Nephron progenitor cell (in vitro differentiated cells): ENCODE measurements around the gene ELP5.

Experiments
- DNase-seq: peaks from one replicate; pipeline ENCODE4 v3.0.0; 2021
- H3K27ac Mint-ChIP-seq: 2 replicates; pipeline ENCODE4 v1.8.0; 2021; ENCODE audit warnings: mild to moderate bottlenecking, moderate library complexity, mixed read lengths
- H3K27me3 Mint-ChIP-seq: 2 replicates; pipeline ENCODE4 v1.8.0; 2021; ENCODE audit warnings: mild to moderate bottlenecking, low read depth, mixed read lengths; ENCODE audit not compliant: poor library complexity
- H3K36me3 Mint-ChIP-seq: 2 replicates; pipeline ENCODE4 v1.8.0; 2021; ENCODE audit warnings: low read depth, mixed read lengths
- H3K4me1 Mint-ChIP-seq: 2 replicates; pipeline ENCODE4 v1.8.0; 2021; ENCODE audit warnings: mixed read lengths
- H3K4me3 Mint-ChIP-seq: 2 replicates; pipeline ENCODE4 v1.8.0; 2021; ENCODE audit warnings: mild to moderate bottlenecking, moderate library complexity, mixed read lengths
- H3K9me3 Mint-ChIP-seq: 2 replicates; pipeline ENCODE4 v1.8.0; 2021; ENCODE audit warnings: mild to moderate bottlenecking, moderate library complexity, mixed read lengths
- TF ChIP-seq, protein P1 (sequence below): fragments of 200-600 bp; sonication (generic); IDR thresholded peaks from 2 replicates; pipeline ENCODE4 v1.5.0; 2021; ENCODE audit warnings: antibody characterized with exemption

Gene ELP5

DNA sequence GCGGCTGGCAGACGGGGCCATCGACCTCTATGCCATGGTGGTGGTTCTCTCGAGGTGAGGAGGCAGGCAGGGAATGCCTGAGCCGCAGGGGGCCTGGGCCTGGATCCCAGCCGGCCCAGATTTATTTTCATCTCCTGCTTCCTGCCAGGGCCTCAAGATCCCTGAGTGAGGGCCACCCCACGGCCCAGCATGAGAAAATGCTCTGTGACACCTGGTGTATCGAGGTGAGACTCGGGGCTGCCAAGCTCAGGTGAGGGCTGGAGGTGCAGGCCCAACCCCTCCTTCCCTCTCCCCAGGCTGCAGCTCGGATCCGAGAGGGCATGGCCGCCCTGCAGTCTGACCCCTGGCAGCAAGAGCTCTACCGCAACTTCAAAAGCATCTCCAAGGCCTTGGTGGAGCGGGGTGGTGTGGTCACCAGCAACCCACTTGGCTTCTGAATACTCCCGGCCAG lies 27.3 kb upstream of the ELP5 start:
- no peak overlapping the region for H3K27ac Mint-ChIP-seq
- peaks cover 34% of the 10 kb centered on the region for H3K36me3 Mint-ChIP-seq
- no peak for DNase-seq

DNA sequence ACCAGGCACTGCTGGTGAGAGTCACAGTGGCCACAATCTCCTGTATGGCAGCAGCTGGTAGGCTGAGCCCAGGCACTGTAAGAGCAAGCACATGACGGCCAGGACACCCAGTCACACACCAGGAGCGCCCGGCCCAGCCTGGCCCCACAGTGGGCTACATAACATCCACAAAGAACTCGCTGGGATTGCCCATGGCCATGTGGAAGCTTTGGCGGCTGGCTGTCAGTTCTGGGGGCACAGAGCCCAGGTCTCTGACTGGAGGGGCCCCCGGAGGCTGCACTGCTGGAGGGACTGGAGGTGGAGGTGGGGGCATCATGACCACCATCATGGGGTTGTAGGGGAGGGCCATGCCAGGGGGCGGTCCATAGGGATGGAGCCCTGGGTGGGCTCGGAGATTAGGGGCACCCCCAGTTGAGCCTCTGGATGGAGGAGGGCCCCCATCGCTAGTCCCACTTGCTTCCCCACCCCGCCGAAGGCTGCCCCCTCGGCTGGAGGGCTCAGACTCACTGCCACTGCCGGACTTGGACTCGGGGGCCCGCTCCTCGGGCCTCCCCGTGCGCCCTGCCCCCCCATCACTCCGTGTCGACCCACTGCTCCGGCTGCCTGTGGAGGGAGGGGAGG lies 26.2 kb upstream of the ELP5 start:
- TF ChIP-seq, protein P1, sequence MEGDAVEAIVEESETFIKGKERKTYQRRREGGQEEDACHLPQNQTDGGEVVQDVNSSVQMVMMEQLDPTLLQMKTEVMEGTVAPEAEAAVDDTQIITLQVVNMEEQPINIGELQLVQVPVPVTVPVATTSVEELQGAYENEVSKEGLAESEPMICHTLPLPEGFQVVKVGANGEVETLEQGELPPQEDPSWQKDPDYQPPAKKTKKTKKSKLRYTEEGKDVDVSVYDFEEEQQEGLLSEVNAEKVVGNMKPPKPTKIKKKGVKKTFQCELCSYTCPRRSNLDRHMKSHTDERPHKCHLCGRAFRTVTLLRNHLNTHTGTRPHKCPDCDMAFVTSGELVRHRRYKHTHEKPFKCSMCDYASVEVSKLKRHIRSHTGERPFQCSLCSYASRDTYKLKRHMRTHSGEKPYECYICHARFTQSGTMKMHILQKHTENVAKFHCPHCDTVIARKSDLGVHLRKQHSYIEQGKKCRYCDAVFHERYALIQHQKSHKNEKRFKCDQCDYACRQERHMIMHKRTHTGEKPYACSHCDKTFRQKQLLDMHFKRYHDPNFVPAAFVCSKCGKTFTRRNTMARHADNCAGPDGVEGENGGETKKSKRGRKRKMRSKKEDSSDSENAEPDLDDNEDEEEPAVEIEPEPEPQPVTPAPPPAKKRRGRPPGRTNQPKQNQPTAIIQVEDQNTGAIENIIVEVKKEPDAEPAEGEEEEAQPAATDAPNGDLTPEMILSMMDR, result no peak
- Mint-ChIP-seq H3K9me3 (no peaks in the 10 kb centered on the region), H3K4me3 (no peak overlapping the region), H3K27ac (no peak overlapping the region), H3K27me3 (no peaks in the 10 kb centered on the region), H3K36me3 (peaks cover 37% of the 10 kb centered on the region), H3K4me1 (peaks cover 18% of the 10 kb centered on the region)
- DNase-seq, result no peak

More for the DNA sequence above, 27.3 kb upstream of the ELP5 start:
- no peaks in the 10 kb centered on the region for H3K27me3 Mint-ChIP-seq
- peaks cover 22% of the 10 kb centered on the region for H3K4me1 Mint-ChIP-seq
- no peaks in the 10 kb centered on the region for H3K9me3 Mint-ChIP-seq
- H3K4me3 Mint-ChIP-seq, result no peak overlapping the region
- TF ChIP-seq, protein P1, result no peak

DNA sequence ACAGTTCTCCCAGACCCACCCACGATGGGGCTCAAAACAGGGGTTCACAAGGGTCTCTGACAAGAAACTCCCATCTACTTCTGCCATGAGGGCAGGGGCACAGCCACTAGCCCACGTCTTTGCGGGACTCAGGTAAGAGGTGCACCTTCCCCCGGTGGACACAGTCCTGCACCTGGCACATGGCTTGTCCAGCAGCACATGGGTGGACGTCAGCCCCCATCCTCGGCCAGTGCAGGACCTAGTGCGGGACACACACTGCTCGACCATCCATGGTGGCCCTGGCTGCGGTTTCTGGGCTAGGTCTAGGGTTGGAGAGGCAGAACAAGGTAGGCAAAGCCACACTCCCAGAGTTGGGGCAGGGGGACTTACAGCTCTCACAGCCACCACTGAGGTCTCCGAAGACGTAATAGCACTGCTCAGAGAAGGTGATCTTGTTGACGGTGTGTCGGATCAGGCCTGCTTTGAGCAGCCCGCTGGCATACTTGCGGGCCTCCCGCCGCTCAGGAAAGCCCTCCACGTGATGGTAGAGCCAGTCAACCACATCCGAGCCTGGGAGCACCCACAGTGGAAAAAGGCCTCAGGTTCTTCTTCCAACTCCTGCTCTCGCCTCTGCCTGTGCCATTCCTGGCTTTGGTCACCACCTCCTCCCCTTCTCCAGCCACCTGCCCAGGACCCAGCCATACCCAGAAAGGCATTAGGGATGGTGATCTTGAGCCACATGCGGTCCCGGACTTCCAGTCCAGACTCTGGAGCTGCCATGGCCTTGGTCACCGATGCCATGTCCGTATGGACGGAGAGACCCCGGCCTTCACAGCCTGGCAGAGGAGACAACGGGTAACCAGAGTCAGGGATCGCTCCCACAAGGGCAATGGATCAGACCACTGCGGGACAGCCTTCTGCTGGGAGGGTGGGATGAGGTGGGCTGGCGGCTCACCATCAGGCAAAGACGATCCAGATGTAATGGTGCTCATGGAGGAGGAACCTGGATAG lies 25.0 kb upstream of the ELP5 start:
- Mint-ChIP-seq H3K27me3 (no peaks in the 10 kb centered on the region), H3K9me3 (no peaks in the 10 kb centered on the region)

DNA sequence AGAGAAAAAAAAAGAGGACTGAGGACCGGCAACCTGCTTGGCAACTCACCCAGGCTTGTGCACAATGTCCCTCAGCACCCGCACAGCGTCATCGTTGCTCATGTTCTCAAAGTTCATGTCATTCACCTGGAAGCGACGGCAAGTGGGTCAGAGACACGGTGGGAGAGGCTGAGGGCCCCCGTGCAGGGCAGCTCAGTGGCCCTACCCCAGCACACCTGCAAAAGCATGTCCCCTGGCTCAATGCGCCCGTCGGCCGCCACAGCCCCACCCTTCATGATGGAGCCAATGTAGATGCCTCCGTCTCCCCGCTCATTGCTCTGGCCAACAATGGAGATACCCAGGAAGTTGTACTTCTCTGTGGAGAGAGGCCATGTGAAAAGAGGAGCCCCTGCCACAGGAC lies 23.1 kb upstream of the ELP5 start:
- Mint-ChIP-seq H3K36me3 (peaks cover 43% of the 10 kb centered on the region), H3K9me3 (no peaks in the 10 kb centered on the region), H3K4me1 (peaks cover 27% of the 10 kb centered on the region), H3K4me3 (no peak overlapping the region), H3K27ac (no peak overlapping the region), H3K27me3 (no peaks in the 10 kb centered on the region)
- TF ChIP-seq, protein P1, result no peak
- DNase-seq, result no peak

More for the DNA sequence above, 25.0 kb upstream of the ELP5 start:
- H3K4me1 Mint-ChIP-seq, result peaks cover 11% of the 10 kb centered on the region
- H3K27ac Mint-ChIP-seq, result no peak overlapping the region
- no peak for DNase-seq
- peaks cover 42% of the 10 kb centered on the region for H3K36me3 Mint-ChIP-seq
- TF ChIP-seq, protein P1, result no peak
- no peak overlapping the region for H3K4me3 Mint-ChIP-seq

DNA sequence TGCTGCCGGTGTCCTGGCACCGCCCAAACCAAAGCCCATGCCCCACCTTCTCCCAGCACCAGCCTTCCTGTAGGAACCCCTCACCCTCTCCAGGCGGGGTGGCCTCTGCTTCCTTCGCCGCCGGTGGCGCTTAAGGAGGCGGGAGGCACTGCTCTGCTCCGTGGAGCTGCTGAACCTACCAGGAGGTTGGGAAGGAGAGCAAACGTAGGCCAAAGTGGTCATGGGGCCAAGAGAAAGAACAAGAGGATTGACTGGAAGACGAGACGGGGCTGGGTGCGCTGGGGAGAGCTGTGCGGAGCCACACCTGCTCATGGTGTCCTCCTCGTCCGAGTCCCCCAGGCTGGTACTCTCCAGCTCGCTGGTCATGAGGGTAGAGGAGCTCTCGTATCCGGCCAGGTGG lies 22.5 kb upstream of the ELP5 start:
- peaks cover 41% of the 10 kb centered on the region for H3K36me3 Mint-ChIP-seq

More for the DNA sequence above, 22.5 kb upstream of the ELP5 start:
- H3K27me3 Mint-ChIP-seq, result no peaks in the 10 kb centered on the region
- H3K9me3 Mint-ChIP-seq, result no peaks in the 10 kb centered on the region
- no peak overlapping the region for H3K27ac Mint-ChIP-seq
- TF ChIP-seq, protein P1, result no peak
- DNase-seq, result no peak
- H3K4me3 Mint-ChIP-seq, result no peak overlapping the region
- H3K4me1 Mint-ChIP-seq, result peaks cover 30% of the 10 kb centered on the region
